GM19438 (cell line): Measurements from ENCODE around the gene EXOSC5.
A peak's percentile ranks its signal among the peaks of the same experiment; 100 is the strongest.
"Not testable (repeated sequence)": the region's sequence is repeated elsewhere in the genome, so short reads cannot be mapped to it uniquely, and the experiment has no call there.

Experiments used
- ATAC-seq: cut with Tn5 transposase; IDR thresholded peaks from one replicate; pipeline ENCODE4 v1.9.1; 2021; ENCODE audit warnings: low read depth; ENCODE audit not compliant: unreplicated experiment

Gene EXOSC5

DNA sequence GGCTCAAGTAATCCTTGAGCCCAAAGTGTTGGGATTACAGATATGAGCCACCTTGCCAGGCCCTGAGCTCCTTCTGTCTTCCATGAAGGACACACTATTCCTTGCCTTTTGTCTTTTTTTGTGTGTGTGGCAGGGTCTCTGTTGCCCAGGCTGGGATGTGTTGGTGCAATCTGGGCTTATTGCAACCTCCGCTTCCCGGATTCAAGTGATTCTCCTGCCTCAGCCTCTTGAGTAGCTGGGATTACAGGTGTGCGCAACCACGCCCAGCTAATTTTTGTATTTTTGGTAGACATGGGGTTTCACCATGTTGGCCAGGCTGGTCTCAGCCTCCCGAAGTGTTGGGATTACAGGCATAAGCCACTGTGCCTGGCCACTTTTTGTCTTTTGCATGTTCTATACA, 11.7 kb upstream of the EXOSC5 start:
- not testable (repeated sequence) for ATAC-seq

DNA sequence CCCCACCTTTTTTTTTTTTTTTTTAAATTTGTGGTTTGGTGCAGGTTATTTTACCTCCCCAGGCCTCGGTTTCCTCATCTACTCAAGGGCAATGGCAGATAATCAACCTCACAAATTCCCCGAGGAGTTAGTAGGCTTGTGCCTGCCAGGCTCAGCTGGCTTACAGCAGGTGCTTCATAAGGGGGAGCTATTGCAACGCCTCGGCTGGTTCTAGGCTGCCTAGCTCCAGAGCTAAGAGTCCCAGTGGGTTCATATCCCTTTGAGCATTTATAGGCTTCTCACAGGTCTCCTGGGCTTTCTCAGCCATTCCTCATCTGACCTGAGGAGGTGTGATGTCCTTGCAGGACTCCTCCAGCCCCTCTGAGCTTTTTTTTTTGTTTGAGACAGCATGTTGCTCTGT, 11.1 kb upstream of the EXOSC5 start:
- ATAC-seq = no peak

DNA sequence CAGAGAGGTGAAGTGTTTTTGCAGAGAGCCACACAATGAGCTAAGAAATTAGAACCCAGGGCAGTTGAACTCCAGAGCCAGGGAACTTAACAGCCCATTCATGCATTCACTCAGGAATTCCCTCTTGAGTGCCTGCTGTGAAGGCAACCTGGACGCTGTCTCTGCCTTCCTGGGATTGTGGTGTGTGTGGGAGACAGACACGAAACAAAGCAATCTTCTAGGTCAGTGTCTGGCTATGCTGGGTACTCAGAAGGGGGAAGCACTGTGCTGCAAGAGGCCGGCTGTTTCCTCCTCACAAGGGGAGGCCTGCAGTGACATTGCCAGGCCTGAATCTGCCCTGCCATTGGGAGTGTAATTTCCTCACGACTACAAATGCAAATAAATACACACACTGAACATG, 10.1 kb upstream of the EXOSC5 start:
- no peak for ATAC-seq

DNA sequence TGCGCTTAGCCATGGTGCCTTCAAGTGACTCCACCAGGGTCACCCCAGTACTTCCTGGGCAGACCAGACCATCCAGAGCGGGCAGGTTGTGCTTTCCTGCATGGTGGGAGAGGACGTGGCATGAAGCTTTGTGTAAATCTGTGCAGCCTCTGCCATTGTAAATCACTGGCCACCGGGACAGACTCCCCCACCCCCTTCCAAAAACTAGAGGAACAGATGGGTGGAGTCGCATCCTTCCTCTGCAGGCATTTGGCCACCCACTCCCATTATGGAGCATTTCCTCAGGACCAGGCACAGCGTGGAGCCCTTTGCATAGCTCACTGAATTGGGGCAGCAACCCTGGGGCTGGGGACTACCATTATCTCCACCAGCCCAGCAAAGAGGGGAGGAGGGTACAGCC, 8.6 kb upstream of the EXOSC5 start:
- no peak for ATAC-seq

DNA sequence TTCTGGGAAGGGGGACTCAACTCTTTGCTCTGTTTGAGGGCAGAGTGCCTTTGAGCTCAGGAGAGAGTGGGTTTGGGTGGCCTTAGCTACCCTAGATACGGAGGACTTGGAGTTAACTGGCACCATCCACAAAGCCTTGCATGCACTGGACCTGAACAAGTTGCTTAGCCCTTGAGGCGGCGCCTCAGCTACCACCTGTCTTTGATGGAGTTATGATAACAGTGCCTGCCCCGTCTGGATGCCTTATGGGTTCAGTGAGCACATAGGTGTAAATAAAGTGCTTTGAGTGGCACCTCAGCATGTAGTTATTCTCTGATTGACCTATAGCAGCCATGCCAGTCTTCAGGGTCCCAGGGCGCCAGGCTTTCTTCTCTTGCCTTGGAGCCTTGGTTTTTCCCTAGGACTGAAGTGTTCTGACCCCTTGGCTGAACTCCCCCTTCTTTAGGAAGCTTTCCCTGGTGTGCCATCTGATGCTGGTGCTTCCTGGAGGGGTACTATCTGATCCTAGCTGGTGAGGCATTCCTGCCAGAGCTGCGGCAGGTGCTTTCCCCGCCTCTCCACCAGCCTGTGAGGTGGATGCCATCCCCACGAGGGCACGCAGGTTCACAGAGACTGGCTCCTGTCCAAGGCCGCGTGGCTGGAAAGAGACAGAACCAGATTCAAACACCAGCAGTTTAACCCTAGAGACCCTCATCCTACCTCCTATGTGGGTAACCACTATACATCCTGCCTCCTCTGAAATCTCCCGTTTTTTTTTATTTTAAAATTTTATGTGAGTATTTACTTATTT, 6.2 kb upstream of the EXOSC5 start:
- no peak for ATAC-seq

DNA sequence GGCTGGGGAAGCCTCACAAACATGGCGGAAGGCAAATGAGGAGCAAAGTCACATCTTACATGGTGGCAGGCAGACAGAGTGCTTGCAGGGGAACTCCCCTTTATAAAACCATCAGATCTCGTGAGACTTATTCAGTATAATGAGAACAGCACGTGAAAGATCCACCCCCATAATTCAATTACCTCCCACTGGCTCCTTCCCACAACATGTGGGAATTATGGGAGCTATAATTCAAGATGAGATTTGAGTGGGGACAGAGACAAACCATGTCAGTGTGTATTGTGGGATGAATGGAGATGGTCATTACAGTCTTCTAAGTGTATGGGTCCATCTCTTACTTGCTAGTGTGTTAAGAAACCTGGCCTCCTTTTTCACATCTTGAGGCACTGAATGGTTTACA, 4.9 kb upstream of the EXOSC5 start:
- no peak for ATAC-seq

DNA sequence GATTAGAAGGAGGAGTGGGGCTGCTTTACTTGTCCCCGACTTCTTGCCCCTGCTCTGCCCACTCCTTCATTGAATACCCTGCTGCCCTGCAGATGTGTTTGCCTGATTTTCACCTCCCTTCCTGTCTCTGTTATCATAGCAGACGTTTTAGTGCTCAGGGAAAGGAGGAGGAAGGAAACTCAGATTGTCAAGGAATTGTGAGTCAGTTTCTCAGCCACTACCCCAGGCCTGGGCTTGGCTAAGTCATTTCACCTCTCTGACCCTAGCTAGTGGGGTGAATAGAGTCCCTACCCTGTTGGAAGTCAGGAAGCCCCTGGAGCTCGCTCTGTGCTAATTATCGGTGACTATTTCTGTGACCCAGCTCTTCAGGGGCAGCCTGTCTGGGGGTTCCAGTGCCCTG, 4.3 kb upstream of the EXOSC5 start:
- no peak for ATAC-seq

DNA sequence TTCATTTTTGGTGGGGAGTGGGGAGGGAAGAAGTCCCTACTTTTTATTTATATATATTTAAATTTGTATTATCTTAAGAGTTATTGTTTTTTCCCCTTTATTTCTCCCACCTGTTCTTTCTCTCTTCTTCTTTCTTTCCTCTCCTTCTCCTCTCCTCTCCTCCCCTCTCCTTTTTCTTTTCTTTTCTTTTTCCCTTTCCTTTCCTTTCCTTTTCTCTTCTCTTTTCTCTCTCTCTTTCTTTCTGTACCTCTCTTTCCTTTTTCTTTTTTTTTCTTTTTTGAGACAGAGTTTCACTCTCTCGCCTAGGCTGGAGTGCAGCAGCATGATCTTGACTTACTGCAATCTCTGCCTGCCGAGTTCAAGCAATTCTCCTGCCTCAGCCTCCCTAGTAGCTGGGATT, 2.4 kb upstream of the EXOSC5 start:
- ATAC-seq = no peak

DNA sequence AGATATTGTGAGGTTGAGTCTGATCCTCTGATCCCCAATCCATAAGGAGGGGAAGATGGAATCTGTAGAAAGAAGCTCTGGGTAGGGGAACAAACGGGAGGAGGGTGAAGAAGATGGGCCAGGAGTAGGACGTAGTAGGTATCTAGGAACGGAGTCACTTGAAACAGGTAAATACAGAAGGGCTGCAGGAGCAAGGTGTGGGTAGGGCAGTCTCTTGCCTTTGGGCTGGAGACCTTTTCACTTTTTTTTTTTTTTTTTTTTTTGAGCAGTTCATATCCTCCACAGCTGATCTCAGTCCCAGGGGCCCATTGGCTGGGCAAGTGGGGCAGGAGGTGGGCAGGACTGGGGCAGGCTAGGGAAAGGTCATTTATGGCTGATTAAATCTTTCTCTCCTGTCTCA, 1.9 kb upstream of the EXOSC5 start:
- ATAC-seq = no peak

DNA sequence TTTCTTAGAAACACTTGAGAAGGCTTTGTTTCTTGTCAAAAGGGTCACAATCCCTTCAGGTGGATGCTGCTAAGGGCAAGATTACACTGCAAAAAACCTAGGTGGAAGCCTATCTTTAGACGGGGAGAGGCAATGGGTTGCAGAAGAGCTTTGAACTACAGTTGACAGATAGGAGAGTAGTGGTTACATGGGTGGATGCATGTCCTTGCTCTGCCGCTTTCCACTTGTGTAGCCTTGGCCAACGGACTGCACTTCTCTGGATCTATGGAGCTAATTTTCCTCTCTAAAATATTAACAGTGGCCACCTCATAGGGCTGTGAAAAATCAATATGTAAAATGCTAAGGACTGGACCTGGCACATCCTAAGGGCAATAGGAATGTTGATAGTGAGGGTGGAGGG, 1.4 kb upstream of the EXOSC5 start:
- ATAC-seq = no peak

DNA sequence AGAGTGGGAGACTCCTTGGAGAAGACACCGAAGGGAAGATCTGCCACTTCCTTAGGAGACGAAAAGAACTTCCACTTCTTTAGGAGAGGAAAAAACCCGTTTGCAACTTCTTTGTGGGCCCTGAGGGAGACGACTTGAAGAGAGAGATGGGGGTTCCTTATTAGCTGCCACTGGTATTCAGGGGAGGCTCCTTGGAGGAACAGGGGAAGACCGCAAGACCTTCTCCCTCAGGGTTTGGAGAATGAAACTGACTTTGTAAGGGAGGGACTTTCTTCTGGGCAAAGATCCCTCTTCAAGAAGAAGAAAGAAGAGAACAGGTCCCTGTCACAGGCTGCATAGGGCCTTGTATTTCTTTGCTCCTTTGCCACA, 875 bp upstream of the EXOSC5 start:
- ATAC-seq = no peak

DNA sequence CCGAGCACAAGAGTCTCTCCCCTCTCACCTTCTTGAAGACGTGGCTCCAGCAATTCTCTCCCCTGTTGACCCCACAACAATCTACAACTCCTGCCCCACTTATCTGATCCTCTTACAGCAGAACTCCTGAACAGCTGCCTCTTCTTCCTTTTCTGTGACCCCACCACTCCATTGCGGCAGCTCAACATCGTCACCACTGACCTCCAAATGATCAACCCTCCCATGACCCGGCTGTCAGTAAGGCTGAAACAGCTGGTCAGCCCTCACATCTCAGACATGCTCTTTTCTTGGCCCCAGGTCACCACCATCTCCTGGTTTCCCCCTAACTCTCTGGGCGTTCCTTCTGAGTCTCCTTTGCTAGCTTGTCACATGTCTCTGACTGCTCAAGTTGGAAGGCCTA, 1.8 kb downstream of the EXOSC5 start:
- ATAC-seq = no peak

DNA sequence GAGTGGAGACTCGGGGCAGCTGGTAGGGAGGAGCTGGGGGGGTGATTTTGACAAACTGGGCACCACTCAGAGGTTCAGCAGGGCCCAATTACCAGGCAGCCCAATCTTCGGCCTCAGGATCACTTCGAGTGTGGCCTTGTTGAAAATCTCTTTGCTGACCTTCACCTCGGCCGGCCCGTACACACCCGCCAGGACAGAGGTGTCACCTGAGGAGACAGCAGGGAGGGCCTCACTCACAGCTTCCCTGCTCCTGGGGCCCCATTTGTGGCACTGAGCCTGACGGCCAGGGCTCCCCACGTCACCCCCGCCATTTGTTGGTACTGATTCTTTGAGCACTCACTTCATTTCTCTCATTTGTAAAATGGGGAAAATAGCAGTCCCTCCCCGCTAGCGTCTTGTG, 4.4 kb downstream of the EXOSC5 start:
- no peak for ATAC-seq

DNA sequence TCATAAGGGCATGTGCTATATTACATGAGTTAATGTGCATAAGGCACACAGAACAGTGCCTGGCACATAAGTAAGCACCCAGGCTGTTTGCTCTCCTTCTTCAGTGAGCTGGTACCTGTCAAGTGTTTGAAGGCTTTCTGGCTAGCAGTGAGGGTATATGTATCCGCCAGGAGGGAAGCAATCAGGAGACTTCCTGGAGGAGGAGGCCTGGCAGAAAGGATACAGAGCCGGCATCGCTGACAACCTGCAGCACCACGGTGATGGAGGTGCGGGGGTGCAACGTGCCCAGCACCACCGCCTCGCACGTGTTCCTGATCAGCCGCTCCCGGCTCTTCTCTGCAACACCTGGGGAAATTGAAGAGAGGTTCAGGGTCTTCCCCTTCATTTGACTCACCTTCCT, 5.5 kb downstream of the EXOSC5 start:
- no peak for ATAC-seq

DNA sequence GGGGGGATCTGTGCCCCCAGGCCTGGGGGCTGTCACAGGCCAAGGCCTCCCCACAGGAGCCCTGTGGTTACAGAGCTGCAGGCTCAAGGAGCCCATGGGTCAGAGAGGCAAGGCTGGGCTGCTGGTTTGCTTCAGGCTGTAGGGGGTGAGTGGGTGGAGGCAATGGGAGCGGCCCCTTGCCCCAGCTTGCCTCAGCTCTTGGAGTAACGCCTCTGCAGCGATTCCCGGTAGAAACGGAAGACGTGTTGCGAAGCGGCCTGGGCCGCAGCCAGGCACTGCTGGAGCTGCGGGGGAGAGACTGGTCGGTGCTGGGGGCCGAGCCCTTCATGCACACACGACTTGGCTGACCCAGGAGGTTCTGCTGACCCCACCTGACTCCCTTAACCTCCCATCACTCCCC, 10.7 kb downstream of the EXOSC5 start:
- no peak for ATAC-seq

DNA sequence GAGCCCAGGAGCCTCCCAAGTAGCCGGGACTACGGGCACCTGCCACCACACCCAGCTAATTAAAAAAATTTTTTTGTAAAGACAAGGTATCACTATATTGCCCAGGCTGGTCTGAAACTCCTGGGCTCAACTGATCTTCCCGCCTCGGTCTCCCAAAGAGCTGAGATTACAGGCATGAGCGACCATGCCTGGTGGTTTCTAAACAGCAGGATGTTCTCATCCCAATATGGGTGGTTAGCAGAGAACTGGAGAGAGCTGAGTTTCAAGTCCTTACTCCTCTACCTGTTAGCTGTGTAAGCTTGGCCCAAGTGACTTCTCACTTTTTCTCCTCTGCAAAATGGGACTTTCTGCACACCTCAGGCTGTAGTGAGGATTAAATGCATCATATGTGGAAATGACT, 12.8 kb downstream of the EXOSC5 start:
- ATAC-seq = no peak

DNA sequence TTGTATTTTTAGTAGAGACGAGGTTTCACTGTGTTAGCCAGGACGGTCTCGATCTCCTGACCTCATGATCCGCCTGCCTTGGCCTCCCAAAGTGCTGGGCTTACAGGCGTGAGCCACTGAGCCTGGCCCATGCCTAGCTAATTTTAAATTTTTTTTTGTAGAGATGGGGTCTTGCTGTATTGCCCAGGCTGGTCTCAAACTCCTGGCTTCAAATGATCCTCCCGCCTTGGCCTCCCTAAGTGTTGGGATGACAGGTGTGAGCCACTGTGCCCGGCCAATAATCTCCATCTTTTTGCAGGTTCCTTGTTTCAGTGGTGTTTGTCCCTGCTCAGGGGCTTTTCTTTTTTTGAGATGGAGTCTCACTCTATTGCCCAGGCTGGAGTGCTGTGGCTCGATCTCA, 15.6 kb downstream of the EXOSC5 start:
- ATAC-seq = not testable (repeated sequence)

DNA sequence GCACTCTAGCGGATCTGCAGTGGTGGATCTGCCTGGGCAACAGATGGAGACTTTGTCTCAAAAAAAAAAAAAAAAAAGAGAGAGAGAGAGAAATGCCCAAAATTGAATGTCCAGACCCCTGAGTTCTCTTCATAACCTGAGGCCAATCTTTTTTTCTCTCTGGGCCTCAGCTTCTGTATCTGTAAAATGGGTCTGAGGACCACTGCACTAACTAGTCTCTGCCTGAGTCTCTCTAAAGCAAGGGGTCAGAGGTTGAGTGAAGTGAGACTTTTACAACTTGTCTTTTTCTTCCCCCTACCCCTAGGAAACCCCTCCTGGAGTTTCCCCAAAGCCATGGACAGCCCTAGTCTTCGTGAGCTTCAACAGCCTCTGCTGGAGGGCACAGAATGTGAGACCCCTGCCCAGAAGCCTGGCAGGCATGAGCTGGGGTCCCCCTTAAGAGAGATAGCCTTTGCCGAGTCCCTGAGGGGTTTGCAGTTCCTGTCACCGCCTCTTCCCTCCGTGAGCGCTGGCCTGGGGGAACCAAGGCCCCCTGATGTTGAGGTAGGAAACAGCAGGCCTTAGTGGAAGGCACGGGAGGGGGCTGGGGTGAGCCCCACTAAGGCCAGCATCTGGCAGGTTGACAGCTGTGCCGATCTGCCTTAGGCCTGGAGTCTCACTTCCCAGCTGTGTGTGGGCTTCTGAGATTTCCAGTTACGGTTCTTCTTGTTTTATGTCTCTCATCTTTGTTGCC, 19.0 kb downstream of the EXOSC5 start:
- peak; percentile 85 for ATAC-seq

DNA sequence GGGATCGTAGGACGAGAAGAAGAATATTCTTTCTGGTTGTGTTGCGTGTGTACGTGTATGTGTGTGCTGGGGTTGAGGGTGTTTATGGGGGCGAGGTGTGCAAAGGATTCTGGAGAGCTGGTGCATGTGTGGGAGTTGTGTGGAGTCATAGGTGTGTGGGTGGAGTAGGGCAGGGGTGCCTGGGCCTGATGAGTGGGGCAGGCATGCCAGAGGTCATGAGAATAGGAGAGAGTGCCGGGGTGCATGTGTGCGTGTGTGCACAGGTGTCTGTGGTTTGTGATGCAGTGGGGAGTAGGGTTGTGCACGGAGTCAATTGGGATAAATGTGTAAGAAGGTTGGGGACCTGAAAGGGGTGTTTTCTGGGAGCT, 20.2 kb downstream of the EXOSC5 start:
- no peak for ATAC-seq

DNA sequence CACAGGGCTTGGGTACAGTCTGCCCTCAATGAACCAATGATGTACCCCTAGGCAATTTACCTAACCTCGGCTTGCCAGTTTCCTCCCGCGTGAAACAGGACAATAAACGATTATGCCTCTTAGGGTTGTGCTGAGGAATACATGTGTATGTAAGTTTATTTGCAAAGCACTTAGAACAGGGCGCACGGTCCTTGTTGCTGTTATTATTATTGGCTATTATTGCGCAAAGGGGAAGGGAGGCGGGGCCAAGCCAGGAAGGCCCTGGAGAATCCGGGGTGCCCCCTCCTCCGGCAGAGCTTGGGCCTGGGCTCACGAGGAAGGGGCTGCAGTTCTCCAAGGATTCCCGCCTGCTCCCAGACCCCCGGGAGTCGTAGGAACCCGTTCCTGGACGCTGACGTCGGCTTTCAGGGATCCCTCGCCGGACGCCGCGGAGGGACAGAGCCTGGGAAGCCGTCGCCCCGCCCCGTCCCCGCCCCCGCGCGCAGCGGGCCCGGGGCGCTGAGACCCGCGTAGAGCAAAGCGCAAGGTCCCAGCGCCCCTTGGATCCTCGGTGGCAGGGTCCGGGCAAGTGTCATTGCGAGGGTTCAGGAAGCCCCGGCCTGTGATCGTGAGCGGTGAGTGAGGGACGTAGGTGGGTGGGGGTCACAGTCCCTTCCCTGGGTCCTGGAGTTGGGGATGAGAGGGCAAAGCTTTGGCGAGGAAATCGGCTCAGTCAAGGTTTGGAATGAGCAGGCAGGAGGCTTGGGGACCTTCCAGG, 20.7 kb downstream of the EXOSC5 start, which contains the start of gene TMEM91:
Gene TMEM91, plus strand, starts transcription at position 293 of the 757 bp plus-strand sequence. CDS start 1,777 bp downstream, outside the sequence.
- ATAC-seq = no peak

DNA sequence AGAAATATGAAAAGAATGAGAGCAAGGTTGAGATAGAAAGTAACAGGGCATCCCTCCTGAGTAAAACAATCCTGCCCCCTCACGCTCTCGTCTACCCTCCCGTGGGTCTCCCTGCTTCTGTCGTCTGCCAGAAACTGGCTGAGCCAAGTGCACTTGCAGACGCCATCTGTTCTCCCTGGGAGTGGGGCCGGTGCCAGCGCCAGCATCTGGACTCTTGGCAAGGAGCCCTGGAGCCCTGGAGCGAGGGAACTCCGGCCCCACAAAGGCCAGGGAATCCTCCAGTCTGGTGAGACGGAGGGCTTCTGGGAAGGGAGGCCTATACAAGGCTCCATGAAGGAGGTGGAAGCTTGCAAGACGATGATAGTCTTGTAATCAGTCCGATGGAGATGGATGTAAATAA, 23.2 kb downstream of the EXOSC5 start:
- no peak for ATAC-seq

DNA sequence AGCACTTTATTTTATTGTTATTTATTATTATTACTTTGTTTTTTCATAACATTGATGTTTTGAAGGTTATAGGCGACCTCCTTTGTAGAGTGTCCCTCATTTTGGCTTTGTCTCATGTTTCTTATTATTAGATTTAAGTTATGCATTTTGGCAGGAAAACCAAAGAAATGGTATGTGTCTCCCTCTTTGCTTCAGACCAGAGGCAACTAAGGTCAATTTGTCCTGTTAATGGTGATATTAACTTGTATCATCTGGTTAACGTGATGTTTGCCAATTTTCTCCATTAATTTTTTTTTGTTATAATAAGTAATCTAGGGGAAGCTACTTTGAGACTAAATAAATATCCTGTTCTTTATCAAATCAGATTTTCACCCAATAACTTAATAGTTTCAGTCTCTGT, 24.7 kb downstream of the EXOSC5 start:
- no peak for ATAC-seq
